ENCODE measurements around the gene CTIF.
"Not testable (repeated sequence)": the region's sequence is repeated elsewhere in the genome, so short reads cannot be mapped to it uniquely, and the experiment has no call there.

The CTIF gene

GRCh38 chr18:48801728-48802542 lies 263.1 kb downstream of the CTIF start:
- no peak overlapping the region for H3K4me3 Mint-ChIP-seq
- H3K27me3 Mint-ChIP-seq = no peaks in the 10 kb centered on the region
- no peaks in the 10 kb centered on the region for H3K9me3 Mint-ChIP-seq
- H3K27ac Mint-ChIP-seq = peak overlapping the region; percentile 8
- peaks cover 53% of the 10 kb centered on the region for H3K4me1 Mint-ChIP-seq
- H3K36me3 Mint-ChIP-seq = no peaks in the 10 kb centered on the region

DNA sequence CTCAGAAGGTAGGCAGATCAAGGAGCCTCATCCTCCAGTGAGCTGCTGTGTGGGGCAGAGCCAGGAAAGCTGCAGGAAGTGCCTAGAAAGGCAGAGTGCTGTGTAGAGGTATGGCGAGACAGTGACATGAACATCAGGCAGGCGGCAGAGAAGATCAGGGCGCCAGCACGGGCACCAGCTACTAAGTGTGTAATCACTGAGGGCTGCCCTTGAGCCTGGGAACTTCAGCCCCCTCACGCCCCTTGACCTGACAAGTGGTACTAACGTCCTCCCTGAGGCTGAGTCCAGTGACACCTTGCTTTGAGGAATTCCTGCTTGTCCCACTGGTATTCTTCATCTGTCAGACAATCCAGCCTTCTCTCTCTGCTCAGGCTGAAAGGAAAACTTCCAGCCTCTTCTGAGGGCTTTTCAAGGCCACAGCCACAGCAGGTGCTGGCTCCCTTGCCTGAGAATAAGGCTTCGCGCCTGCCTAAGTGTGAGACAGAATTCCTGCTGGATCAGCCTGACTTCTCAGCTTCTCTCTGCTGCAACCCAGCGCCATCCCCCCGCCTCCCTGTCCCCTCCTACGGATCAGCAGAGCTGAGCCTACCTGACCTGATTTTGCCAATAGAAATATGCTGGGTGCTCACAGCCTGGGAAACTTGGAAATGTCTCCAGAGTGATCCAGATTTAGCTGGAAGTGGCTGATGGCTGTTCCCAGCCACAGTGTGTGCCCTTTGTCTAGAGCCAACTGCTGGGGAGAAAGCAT lies 263.9 kb downstream of the CTIF start:
- H3K27me3 Mint-ChIP-seq = no peaks in the 10 kb centered on the region
- H3K36me3 Mint-ChIP-seq = no peaks in the 10 kb centered on the region
- H3K4me3 Mint-ChIP-seq = no peak overlapping the region
- H3K9me3 Mint-ChIP-seq = no peaks in the 10 kb centered on the region
- peak overlapping the region; percentile 43 for H3K27ac Mint-ChIP-seq
- H3K4me1 Mint-ChIP-seq = peaks cover 60% of the 10 kb centered on the region

- Mint-ChIP-seq H3K27ac (no peak overlapping the region), H3K9me3 (no peaks in the 10 kb centered on the region), H3K36me3 (no peaks in the 10 kb centered on the region), H3K4me1 (peaks cover 60% of the 10 kb centered on the region), H3K4me3 (no peak overlapping the region), H3K27me3 (no peaks in the 10 kb centered on the region)
Observed at GRCh38 chr18:48803518-48803917, 264.7 kb downstream of the CTIF start.

DNA sequence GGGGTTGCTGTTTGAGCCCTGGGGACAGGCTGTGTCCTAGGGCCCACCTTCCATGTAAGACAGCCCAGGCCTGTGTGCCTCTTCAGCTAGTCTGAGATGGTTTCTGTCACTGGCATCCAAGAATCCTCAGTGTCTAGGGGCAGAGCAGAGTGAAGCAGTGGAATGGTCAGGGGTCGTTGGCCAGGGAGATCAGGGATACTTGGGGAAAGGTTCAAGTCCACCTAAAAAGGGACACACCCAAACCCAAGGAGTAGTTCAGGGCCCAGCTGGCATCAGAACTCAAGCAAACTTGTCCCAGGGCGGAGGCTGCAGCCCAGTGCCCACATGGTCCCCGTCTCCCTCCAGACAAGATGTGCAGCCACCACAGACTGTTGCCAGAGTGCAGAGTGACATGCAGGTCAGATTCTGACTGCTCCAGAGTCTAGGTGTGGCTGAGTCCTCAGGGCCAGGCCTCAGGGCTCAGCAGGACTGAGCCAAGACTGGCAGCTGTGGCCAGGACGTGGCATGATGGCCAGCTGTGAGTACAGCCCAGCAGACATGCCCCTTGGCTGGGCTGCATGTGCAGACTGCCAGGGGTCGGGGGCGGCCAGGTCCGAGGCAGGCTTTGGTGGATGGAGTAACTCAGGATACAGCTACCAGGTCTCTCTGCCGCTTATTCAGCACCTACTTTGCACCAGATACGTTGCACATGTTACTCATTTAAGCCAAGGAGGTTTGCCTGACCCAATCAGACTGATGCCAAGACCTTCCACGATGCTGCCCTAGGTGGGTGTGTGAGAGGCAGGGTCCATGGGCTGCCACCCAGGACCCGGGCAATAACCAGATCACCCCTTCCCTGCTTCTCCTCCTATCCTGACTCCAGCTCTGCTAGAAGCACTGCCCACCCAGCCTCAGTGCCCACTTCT lies 265.4 kb downstream of the CTIF start:
- H3K9me3 Mint-ChIP-seq = no peaks in the 10 kb centered on the region
- no peak overlapping the region for H3K4me3 Mint-ChIP-seq
- peaks cover 60% of the 10 kb centered on the region for H3K4me1 Mint-ChIP-seq
- H3K36me3 Mint-ChIP-seq = no peaks in the 10 kb centered on the region
- no peaks in the 10 kb centered on the region for H3K27me3 Mint-ChIP-seq
- H3K27ac Mint-ChIP-seq = no peak overlapping the region

GRCh38 chr18:48804856-48805610 lies 266.2 kb downstream of the CTIF start:
- peaks cover 57% of the 10 kb centered on the region for H3K4me1 Mint-ChIP-seq
- no peak overlapping the region for H3K4me3 Mint-ChIP-seq
- H3K36me3 Mint-ChIP-seq = no peaks in the 10 kb centered on the region
- H3K27ac Mint-ChIP-seq = no peak overlapping the region
- H3K27me3 Mint-ChIP-seq = no peaks in the 10 kb centered on the region
- H3K9me3 Mint-ChIP-seq = no peaks in the 10 kb centered on the region

DNA sequence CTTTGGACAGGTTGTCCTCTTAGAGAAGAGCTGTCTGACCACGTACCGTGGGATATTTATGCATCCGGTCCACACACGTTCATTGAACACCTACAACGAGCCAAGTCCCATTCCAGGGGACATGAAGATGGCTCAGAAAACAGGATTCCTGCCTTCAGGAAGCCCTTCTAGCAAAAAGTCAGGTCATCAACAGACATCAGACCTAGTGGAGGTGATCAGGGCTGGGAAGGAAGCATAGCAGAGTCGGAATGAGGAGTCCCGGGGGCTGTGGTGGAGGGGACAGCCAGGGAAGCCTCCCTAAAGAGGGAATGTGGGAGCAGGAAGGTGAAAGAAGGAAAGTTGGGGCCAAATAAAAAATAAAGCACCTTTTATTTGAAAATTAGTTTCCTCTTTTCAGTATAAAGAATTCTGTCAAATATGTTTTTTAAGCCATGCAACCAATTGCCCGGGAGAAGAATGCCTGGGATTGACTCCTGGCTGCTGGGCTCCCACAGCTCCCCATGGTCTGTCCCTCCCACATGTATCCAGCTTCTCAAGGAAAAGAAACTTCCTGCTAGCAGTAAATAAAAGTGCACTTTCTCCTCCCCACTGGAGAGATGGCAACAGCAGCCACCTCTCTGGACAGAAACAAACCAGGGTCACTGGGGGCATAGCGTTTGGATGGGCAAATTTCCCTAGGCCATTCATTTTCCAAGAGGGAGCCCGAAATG lies 267.1 kb downstream of the CTIF start:
- H3K9me3 Mint-ChIP-seq = no peaks in the 10 kb centered on the region
- H3K27me3 Mint-ChIP-seq = no peaks in the 10 kb centered on the region
- H3K4me3 Mint-ChIP-seq = no peak overlapping the region
- no peaks in the 10 kb centered on the region for H3K36me3 Mint-ChIP-seq
- H3K4me1 Mint-ChIP-seq = peaks cover 51% of the 10 kb centered on the region
- H3K27ac Mint-ChIP-seq = peak overlapping the region; percentile 11

- Mint-ChIP-seq H3K27ac (no peak overlapping the region), H3K4me3 (no peak overlapping the region), H3K9me3 (no peaks in the 10 kb centered on the region), H3K36me3 (no peaks in the 10 kb centered on the region), H3K27me3 (no peaks in the 10 kb centered on the region), H3K4me1 (peaks cover 45% of the 10 kb centered on the region)
Observed at GRCh38 chr18:48806551-48807261, 267.9 kb downstream of the CTIF start.

DNA sequence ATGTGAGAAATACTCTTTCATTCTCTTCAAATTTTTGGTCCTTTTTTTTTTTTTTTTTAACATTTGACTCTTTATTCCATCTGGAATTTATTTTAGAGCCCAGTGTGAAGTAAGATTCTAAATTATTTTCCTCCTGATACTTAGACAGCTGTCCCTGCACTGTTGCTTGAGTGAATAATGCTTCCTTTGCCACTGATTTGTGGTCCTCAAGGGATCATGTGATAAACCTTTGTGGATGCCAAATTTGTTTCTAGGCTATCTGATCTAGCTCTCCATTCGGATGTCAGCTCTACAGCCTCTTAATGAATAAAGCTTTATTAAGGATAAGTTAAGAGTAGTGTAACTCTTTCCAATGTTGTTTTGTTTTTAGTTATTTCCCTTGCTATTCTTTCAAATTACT lies 269.6 kb downstream of the CTIF start:
- Mint-ChIP-seq H3K27me3 (no peaks in the 10 kb centered on the region), H3K4me3 (no peak overlapping the region), H3K9me3 (no peaks in the 10 kb centered on the region), H3K27ac (no peak overlapping the region), H3K36me3 (no peaks in the 10 kb centered on the region), H3K4me1 (peaks cover 37% of the 10 kb centered on the region)

DNA sequence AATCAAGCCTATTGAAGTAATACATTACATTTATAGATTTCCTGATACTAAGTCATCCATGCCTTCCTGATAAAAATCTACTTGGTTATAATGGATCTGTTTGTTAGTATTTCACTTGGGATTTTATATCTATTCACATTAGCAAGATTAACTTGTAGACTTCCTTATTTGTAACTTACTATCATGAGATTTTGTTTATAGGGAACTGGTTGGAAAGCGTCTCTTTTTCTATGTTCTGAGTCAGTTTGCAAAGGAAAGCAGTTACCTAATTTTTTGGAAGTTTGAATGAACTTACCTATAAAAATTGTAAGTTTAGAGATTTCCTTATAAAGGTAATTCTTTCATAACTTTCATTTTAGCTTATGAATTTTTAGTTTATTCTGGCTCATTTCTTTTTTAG lies 270.5 kb downstream of the CTIF start:
- H3K4me3 Mint-ChIP-seq = no peak overlapping the region
- H3K9me3 Mint-ChIP-seq = no peaks in the 10 kb centered on the region
- no peaks in the 10 kb centered on the region for H3K27me3 Mint-ChIP-seq
- no peak overlapping the region for H3K27ac Mint-ChIP-seq
- H3K4me1 Mint-ChIP-seq = peaks cover 46% of the 10 kb centered on the region
- no peaks in the 10 kb centered on the region for H3K36me3 Mint-ChIP-seq

GRCh38 chr18:48810805-48811204 lies 272.0 kb downstream of the CTIF start:
- Mint-ChIP-seq H3K4me3 (no peak overlapping the region), H3K27me3 (no peaks in the 10 kb centered on the region)

DNA sequence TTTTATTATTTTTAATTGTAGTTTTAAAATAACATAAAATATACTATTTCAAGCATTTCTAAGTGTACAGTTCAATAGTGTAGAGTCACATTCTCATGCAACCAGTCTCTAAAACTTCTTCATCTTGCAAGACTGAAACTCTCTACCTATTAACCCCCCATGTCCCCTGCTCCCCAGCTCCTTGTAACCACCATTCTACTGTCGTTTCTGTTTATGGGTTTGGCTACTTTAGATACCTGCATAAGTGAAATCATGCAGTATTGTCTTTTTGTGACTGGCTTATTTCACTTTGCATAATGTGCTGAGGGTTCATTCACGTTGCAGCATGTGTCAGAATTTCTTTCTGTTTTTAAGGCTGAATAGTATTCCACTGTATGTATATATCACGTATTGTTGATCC lies 272.6 kb downstream of the CTIF start:
- no peak overlapping the region for H3K4me3 Mint-ChIP-seq
- no peaks in the 10 kb centered on the region for H3K27me3 Mint-ChIP-seq
- peaks cover 40% of the 10 kb centered on the region for H3K4me1 Mint-ChIP-seq
- no peaks in the 10 kb centered on the region for H3K36me3 Mint-ChIP-seq
- H3K27ac Mint-ChIP-seq = no peak overlapping the region
- no peaks in the 10 kb centered on the region for H3K9me3 Mint-ChIP-seq

More at GRCh38 chr18:48810805-48811204, 272.0 kb downstream of the CTIF start:
- no peaks in the 10 kb centered on the region for H3K36me3 Mint-ChIP-seq
- H3K9me3 Mint-ChIP-seq = no peaks in the 10 kb centered on the region
- no peak overlapping the region for H3K27ac Mint-ChIP-seq
- H3K4me1 Mint-ChIP-seq = peaks cover 46% of the 10 kb centered on the region

- peaks cover 34% of the 10 kb centered on the region for H3K4me1 Mint-ChIP-seq
- not testable (repeated sequence) for H3K9me3 Mint-ChIP-seq, H3K27me3 Mint-ChIP-seq, H3K36me3 Mint-ChIP-seq, H3K4me3 Mint-ChIP-seq, H3K27ac Mint-ChIP-seq
Observed at GRCh38 chr18:48811977-48812451, 273.2 kb downstream of the CTIF start.

DNA sequence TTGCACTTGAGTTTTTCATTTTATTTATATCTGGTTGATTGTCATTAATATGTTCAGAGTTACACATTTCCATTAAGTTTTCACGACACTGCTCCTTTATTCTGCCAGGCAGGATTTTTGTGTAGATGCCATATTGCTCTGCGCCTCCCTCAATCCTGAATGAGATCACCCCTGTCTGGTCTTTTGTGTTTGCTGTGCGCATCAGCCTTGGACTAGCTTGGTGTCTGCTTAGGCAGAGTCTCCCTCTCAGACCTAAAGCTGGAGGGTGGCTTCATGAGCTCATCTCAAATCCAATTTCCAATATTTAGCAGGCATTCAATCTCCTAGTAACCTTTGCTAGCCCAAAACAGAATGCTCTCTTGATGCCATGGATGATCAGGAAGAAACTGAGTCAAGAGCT lies 274.5 kb downstream of the CTIF start:
- H3K36me3 Mint-ChIP-seq = no peaks in the 10 kb centered on the region
- no peaks in the 10 kb centered on the region for H3K27me3 Mint-ChIP-seq
- H3K27ac Mint-ChIP-seq = no peak overlapping the region
- no peak overlapping the region for H3K4me3 Mint-ChIP-seq
- H3K4me1 Mint-ChIP-seq = peaks cover 33% of the 10 kb centered on the region
- H3K9me3 Mint-ChIP-seq = no peaks in the 10 kb centered on the region

Measured in activated naive CD4-positive, alpha-beta T cell treated with anti-CD3 and anti-CD28 coated beads, Interleukin-2, amount 50 U/mL, for 24 hours (primary cell).